HEK293 (cell line): ENCODE measurements around the gene NFKBIB.

Source experiments
- YY1 ChIP-seq: fragments of 450-650 bp; formaldehyde crosslinking; IDR thresholded peaks from 2 replicates; pipeline ENCODE4 v1.5.1; 2018; ENCODE audit warnings: missing biosample characterization, missing genetic modification characterization
- ZBTB1 ChIP-seq: fragments of 450-650 bp; formaldehyde crosslinking; IDR thresholded peaks from 2 replicates; pipeline ENCODE4 v1.5.1; 2016; ENCODE audit warnings: missing biosample characterization, missing genetic modification characterization
- ZNF114 ChIP-seq: fragments of 450-650 bp; formaldehyde crosslinking; IDR thresholded peaks from 2 replicates; pipeline ENCODE4 v1.5.0; 2017; ENCODE audit warnings: missing biosample characterization, missing genetic modification characterization
- ZNF157 ChIP-seq: fragments of 450-650 bp; formaldehyde crosslinking; IDR thresholded peaks from 2 replicates; pipeline ENCODE4 v1.5.1; 2016; ENCODE audit warnings: missing biosample characterization, missing genetic modification characterization
- ZNF394 ChIP-seq: fragments of 450-650 bp; formaldehyde crosslinking; IDR thresholded peaks from 2 replicates; pipeline ENCODE4 v1.5.1; 2016; ENCODE audit warnings: missing biosample characterization, missing genetic modification characterization, mild to moderate bottlenecking, moderate library complexity, borderline replicate concordance
- ZNF48 ChIP-seq: fragments of 450-650 bp; formaldehyde crosslinking; IDR thresholded peaks from 2 replicates; pipeline ENCODE4 v1.5.1; 2016; ENCODE audit warnings: missing biosample characterization, missing genetic modification characterization
- ZNF530 ChIP-seq: fragments of 450-650 bp; formaldehyde crosslinking; IDR thresholded peaks from 2 replicates; pipeline ENCODE4 v1.5.1; 2016; ENCODE audit warnings: low read depth, missing biosample characterization, missing genetic modification characterization
- ZNF776 ChIP-seq: fragments of 450-650 bp; formaldehyde crosslinking; IDR thresholded peaks from 2 replicates; pipeline ENCODE4 v1.5.0; 2017; ENCODE audit warnings: missing biosample characterization, missing genetic modification characterization, borderline replicate concordance
- ZNF843 ChIP-seq: fragments of 450-650 bp; formaldehyde crosslinking; IDR thresholded peaks from 2 replicates; pipeline ENCODE4 v1.5.1; 2016; ENCODE audit warnings: missing biosample characterization, missing genetic modification characterization
- ZXDB ChIP-seq: fragments of 450-650 bp; formaldehyde crosslinking; IDR thresholded peaks from 2 replicates; pipeline ENCODE4 v1.5.1; 2016; ENCODE audit warnings: missing biosample characterization, missing genetic modification characterization
- TF ChIP-seq, protein P1 (sequence below): fragments of 450-650 bp; formaldehyde crosslinking; IDR thresholded peaks from 2 replicates; pipeline ENCODE4 v1.5.1; 2016; ENCODE audit warnings: missing biosample characterization, missing genetic modification characterization
- TF ChIP-seq, protein P2 (sequence below): fragments of 450-650 bp; formaldehyde crosslinking; IDR thresholded peaks from 2 replicates; pipeline ENCODE4 v1.5.1; 2016; ENCODE audit warnings: missing biosample characterization, missing genetic modification characterization
- TF ChIP-seq, protein P3 (sequence below): fragments of 450-650 bp; formaldehyde crosslinking; conservative IDR thresholded peaks from 2 replicates; pipeline ENCODE4 v1.5.1; 2016; ENCODE audit warnings: low read depth, missing biosample characterization, missing genetic modification characterization
- TF ChIP-seq, protein P4 (sequence below): fragments of 450-650 bp; formaldehyde crosslinking; IDR thresholded peaks from 2 replicates; pipeline ENCODE4 v1.5.1; 2016; ENCODE audit warnings: missing biosample characterization, missing genetic modification characterization
- TF ChIP-seq, protein P5 (sequence below): fragments of 450-650 bp; formaldehyde crosslinking; IDR thresholded peaks from 2 replicates; pipeline ENCODE4 v1.5.1; 2016; ENCODE audit warnings: missing biosample characterization, missing genetic modification characterization
- TF ChIP-seq, protein P6 (sequence below): fragments of 450-650 bp; formaldehyde crosslinking; IDR thresholded peaks from 2 replicates; pipeline ENCODE4 v1.5.1; 2016; ENCODE audit warnings: missing biosample characterization, missing genetic modification characterization
- TF ChIP-seq, protein P7 (sequence below): fragments of 450-650 bp; formaldehyde crosslinking; IDR thresholded peaks from 2 replicates; pipeline ENCODE4 v1.5.1; 2017; ENCODE audit warnings: missing biosample characterization, missing genetic modification characterization
- TF ChIP-seq, protein P8 (sequence below): fragments of 450-650 bp; formaldehyde crosslinking; IDR thresholded peaks from 2 replicates; pipeline ENCODE4 v1.5.1; 2016; ENCODE audit warnings: missing biosample characterization, missing genetic modification characterization
- TF ChIP-seq, protein P9 (sequence below): fragments of 450-650 bp; formaldehyde crosslinking; IDR thresholded peaks from 2 replicates; pipeline ENCODE4 v1.5.1; 2016; ENCODE audit warnings: missing biosample characterization, missing genetic modification characterization

Gene NFKBIB

DNA sequence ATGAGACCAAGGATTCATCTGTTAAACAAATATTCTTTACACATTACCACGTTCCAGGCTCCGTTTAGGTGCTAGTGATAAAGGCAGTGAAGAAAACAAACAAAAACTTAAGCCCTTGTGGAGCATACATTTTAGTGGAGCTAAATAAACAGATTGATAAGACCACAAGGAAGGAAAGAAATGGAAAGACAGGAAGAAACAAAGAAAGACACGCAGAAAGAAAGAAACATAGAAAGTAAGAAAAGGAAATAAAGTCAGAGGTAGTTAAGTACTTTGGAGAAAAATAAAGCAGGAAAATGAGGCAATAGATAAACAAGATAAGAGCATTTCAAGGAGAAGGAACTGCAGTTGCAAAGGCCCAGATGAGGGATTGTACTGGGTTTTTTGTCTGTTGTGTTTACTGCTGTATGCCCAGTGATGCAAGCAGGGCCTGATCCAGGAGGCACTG lies 998 bp downstream of the NFKBIB start (continued):
- TF ChIP-seq, protein P1, sequence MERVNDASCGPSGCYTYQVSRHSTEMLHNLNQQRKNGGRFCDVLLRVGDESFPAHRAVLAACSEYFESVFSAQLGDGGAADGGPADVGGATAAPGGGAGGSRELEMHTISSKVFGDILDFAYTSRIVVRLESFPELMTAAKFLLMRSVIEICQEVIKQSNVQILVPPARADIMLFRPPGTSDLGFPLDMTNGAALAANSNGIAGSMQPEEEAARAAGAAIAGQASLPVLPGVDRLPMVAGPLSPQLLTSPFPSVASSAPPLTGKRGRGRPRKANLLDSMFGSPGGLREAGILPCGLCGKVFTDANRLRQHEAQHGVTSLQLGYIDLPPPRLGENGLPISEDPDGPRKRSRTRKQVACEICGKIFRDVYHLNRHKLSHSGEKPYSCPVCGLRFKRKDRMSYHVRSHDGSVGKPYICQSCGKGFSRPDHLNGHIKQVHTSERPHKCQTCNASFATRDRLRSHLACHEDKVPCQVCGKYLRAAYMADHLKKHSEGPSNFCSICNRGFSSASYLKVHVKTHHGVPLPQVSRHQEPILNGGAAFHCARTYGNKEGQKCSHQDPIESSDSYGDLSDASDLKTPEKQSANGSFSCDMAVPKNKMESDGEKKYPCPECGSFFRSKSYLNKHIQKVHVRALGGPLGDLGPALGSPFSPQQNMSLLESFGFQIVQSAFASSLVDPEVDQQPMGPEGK (tag by site-specific recombination): no peak
- TF ChIP-seq, protein P2, sequence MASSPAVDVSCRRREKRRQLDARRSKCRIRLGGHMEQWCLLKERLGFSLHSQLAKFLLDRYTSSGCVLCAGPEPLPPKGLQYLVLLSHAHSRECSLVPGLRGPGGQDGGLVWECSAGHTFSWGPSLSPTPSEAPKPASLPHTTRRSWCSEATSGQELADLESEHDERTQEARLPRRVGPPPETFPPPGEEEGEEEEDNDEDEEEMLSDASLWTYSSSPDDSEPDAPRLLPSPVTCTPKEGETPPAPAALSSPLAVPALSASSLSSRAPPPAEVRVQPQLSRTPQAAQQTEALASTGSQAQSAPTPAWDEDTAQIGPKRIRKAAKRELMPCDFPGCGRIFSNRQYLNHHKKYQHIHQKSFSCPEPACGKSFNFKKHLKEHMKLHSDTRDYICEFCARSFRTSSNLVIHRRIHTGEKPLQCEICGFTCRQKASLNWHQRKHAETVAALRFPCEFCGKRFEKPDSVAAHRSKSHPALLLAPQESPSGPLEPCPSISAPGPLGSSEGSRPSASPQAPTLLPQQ (tag by site-specific recombination): peak; percentile 25; the same call in 1 of the 2 replicates
- TF ChIP-seq YY1 (no peak), ZNF48 (tag by site-specific recombination) (no peak), ZNF394 (tag by site-specific recombination) (no peak), ZNF157 (no peak), ZBTB1 (tag by site-specific recombination) (no peak), ZNF114 (tag by site-specific recombination) (no peak), ZNF776 (no peak), ZNF530 (tag by site-specific recombination) (no peak), ZNF843 (no peak), ZXDB (tag by site-specific recombination) (peak; percentile 10; the same call in 1 of the 2 replicates)
- TF ChIP-seq, protein P3, sequence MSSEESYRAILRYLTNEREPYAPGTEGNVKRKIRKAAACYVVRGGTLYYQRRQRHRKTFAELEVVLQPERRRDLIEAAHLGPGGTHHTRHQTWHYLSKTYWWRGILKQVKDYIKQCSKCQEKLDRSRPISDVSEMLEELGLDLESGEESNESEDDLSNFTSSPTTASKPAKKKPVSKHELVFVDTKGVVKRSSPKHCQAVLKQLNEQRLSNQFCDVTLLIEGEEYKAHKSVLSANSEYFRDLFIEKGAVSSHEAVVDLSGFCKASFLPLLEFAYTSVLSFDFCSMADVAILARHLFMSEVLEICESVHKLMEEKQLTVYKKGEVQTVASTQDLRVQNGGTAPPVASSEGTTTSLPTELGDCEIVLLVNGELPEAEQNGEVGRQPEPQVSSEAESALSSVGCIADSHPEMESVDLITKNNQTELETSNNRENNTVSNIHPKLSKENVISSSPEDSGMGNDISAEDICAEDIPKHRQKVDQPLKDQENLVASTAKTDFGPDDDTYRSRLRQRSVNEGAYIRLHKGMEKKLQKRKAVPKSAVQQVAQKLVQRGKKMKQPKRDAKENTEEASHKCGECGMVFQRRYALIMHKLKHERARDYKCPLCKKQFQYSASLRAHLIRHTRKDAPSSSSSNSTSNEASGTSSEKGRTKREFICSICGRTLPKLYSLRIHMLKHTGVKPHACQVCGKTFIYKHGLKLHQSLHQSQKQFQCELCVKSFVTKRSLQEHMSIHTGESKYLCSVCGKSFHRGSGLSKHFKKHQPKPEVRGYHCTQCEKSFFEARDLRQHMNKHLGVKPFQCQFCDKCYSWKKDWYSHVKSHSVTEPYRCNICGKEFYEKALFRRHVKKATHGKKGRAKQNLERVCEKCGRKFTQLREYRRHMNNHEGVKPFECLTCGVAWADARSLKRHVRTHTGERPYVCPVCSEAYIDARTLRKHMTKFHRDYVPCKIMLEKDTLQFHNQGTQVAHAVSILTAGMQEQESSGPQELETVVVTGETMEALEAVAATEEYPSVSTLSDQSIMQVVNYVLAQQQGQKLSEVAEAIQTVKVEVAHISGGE (tag by site-specific recombination): no peak
- TF ChIP-seq, protein P4, sequence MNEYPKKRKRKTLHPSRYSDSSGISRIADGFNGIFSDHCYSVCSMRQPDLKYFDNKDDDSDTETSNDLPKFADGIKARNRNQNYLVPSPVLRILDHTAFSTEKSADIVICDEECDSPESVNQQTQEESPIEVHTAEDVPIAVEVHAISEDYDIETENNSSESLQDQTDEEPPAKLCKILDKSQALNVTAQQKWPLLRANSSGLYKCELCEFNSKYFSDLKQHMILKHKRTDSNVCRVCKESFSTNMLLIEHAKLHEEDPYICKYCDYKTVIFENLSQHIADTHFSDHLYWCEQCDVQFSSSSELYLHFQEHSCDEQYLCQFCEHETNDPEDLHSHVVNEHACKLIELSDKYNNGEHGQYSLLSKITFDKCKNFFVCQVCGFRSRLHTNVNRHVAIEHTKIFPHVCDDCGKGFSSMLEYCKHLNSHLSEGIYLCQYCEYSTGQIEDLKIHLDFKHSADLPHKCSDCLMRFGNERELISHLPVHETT: peak; percentile 50; the same call in 1 of the 2 replicates
- TF ChIP-seq, protein P5, sequence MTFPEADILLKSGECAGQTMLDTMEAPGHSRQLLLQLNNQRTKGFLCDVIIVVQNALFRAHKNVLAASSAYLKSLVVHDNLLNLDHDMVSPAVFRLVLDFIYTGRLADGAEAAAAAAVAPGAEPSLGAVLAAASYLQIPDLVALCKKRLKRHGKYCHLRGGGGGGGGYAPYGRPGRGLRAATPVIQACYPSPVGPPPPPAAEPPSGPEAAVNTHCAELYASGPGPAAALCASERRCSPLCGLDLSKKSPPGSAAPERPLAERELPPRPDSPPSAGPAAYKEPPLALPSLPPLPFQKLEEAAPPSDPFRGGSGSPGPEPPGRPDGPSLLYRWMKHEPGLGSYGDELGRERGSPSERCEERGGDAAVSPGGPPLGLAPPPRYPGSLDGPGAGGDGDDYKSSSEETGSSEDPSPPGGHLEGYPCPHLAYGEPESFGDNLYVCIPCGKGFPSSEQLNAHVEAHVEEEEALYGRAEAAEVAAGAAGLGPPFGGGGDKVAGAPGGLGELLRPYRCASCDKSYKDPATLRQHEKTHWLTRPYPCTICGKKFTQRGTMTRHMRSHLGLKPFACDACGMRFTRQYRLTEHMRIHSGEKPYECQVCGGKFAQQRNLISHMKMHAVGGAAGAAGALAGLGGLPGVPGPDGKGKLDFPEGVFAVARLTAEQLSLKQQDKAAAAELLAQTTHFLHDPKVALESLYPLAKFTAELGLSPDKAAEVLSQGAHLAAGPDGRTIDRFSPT (tag by site-specific recombination): no peak
- TF ChIP-seq, protein P6, sequence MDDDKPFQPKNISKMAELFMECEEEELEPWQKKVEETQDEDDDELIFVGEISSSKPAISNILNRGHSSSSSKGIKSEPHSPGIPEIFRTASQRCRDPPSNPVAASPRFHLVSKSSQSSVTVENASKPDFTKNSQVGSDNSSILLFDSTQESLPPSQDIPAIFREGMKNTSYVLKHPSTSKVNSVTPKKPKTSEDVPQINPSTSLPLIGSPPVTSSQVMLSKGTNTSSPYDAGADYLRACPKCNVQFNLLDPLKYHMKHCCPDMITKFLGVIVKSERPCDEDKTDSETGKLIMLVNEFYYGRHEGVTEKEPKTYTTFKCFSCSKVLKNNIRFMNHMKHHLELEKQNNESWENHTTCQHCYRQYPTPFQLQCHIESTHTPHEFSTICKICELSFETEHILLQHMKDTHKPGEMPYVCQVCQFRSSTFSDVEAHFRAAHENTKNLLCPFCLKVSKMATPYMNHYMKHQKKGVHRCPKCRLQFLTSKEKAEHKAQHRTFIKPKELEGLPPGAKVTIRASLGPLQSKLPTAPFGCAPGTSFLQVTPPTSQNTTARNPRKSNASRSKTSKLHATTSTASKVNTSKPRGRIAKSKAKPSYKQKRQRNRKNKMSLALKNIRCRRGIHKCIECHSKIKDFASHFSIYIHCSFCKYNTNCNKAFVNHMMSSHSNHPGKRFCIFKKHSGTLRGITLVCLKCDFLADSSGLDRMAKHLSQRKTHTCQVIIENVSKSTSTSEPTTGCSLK (tag by site-specific recombination): no peak
- TF ChIP-seq, protein P7, sequence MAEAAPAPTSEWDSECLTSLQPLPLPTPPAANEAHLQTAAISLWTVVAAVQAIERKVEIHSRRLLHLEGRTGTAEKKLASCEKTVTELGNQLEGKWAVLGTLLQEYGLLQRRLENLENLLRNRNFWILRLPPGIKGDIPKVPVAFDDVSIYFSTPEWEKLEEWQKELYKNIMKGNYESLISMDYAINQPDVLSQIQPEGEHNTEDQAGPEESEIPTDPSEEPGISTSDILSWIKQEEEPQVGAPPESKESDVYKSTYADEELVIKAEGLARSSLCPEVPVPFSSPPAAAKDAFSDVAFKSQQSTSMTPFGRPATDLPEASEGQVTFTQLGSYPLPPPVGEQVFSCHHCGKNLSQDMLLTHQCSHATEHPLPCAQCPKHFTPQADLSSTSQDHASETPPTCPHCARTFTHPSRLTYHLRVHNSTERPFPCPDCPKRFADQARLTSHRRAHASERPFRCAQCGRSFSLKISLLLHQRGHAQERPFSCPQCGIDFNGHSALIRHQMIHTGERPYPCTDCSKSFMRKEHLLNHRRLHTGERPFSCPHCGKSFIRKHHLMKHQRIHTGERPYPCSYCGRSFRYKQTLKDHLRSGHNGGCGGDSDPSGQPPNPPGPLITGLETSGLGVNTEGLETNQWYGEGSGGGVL (tag by site-specific recombination): no peak
- TF ChIP-seq, protein P8, sequence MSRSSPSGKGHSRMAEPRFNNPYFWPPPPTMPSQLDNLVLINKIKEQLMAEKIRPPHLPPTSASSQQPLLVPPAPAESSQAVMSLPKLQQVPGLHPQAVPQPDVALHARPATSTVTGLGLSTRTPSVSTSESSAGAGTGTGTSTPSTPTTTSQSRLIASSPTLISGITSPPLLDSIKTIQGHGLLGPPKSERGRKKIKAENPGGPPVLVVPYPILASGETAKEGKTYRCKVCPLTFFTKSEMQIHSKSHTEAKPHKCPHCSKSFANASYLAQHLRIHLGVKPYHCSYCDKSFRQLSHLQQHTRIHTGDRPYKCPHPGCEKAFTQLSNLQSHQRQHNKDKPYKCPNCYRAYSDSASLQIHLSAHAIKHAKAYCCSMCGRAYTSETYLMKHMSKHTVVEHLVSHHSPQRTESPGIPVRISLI (tag by site-specific recombination): no peak
- TF ChIP-seq, protein P9, sequence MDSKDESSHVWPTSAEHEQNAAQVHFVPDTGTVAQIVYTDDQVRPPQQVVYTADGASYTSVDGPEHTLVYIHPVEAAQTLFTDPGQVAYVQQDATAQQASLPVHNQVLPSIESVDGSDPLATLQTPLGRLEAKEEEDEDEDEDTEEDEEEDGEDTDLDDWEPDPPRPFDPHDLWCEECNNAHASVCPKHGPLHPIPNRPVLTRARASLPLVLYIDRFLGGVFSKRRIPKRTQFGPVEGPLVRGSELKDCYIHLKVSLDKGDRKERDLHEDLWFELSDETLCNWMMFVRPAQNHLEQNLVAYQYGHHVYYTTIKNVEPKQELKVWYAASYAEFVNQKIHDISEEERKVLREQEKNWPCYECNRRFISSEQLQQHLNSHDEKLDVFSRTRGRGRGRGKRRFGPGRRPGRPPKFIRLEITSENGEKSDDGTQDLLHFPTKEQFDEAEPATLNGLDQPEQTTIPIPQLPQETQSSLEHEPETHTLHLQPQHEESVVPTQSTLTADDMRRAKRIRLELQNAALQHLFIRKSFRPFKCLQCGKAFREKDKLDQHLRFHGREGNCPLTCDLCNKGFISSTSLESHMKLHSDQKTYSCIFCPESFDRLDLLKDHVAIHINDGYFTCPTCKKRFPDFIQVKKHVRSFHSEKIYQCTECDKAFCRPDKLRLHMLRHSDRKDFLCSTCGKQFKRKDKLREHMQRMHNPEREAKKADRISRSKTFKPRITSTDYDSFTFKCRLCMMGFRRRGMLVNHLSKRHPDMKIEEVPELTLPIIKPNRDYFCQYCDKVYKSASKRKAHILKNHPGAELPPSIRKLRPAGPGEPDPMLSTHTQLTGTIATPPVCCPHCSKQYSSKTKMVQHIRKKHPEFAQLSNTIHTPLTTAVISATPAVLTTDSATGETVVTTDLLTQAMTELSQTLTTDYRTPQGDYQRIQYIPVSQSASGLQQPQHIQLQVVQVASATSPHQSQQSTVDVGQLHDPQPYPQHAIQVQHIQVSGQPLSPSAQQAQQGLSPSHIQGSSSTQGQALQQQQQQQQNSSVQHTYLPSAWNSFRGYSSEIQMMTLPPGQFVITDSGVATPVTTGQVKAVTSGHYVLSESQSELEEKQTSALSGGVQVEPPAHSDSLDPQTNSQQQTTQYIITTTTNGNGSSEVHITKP (tag by site-specific recombination): peak; percentile 44
